ENCODE data around the gene CD86. TPM values are rescaled to one million over a fixed set of nuclear protein-coding genes. Genes with fewer than 3 reads are reported as not detected.

Gene CD86
- total RNA-seq, 2 donors from 2014 or later = 1.8 to 4.4 TPM

DNA sequence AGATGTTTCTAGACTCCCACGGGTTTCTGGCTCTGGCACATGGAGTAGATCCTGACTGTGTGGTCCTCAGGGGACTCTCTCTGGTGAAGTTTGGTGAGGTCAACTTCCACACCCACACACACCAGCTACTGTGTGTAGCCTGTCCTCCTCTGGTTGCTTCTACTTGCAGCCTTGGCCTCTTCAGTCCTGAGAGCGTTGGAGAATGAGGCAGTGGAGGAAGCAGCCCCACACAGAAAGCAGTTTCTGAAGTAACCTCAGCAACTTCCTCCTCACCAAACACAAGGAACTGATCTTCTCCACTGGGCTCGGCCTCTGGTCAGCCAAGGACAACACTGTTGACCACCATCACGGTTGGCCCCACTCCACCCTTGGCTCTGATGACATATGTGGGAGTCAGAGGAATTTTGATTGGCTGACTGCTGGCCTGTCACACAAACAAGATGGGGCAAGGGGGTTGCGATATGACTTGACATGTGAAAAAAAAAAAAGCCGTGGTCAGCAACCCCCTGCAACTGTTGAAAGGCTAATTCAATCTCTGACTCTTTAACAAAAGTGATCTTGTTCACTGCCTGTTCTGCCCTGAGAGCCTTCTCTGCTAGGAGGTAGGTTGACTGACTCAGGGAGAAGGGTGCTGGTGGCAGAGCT, 19.6 kb downstream of the CD86 start:
- Mint-ChIP-seq H3K27me3 (peaks cover 15% of the 10 kb centered on the region), H3K4me3 (peak overlapping the region; percentile 7), H3K9me3 (no peaks in the 10 kb centered on the region), H3K36me3 (ENCODE audit: low read depth) (no peaks in the 10 kb centered on the region), H3K27ac (peak overlapping the region; percentile 61), H3K4me1 (peaks cover 10% of the 10 kb centered on the region)
- ATAC-seq (replicated peaks) = peak; percentile 68

DNA sequence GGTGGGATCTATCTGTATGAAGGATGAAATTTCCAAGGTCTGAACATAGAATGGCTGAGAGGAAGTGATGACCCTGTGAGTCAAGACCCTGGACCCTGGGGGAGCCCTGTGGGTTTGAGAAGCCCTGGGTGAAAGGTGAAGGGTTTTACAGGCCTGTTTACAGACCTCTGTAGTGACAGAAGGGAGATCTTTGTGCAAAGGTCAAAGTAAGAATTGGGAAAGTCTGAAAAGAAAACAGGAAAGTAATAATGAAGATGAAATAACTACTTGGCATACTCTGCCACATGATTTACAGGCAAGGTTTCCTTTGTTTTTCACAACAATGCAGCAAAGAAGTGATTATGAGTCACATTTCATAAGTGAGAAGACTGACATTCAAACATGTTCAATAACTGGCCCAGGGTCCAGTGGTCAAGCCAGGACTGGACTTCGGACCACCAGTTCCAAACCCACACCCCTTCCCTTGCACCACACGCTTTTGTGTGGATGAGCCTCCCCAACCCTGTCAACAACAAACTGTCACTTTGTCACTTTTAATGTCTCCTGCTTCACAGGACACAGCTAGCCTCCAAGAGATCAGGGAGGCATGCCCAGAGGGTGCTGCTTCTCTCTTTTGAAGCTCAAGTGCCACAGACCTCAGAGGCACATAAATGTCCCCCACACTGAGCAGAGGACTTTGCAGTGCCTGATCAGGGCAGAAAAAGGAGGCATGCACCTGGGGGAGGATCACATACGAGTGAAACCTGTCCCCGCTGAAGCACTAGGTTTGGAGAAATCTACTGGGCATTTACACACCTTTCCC, 21.5 kb downstream of the CD86 start:
- peaks cover 10% of the 10 kb centered on the region for H3K4me1 Mint-ChIP-seq
- peak overlapping the region; percentile 8 for H3K27ac Mint-ChIP-seq

DNA sequence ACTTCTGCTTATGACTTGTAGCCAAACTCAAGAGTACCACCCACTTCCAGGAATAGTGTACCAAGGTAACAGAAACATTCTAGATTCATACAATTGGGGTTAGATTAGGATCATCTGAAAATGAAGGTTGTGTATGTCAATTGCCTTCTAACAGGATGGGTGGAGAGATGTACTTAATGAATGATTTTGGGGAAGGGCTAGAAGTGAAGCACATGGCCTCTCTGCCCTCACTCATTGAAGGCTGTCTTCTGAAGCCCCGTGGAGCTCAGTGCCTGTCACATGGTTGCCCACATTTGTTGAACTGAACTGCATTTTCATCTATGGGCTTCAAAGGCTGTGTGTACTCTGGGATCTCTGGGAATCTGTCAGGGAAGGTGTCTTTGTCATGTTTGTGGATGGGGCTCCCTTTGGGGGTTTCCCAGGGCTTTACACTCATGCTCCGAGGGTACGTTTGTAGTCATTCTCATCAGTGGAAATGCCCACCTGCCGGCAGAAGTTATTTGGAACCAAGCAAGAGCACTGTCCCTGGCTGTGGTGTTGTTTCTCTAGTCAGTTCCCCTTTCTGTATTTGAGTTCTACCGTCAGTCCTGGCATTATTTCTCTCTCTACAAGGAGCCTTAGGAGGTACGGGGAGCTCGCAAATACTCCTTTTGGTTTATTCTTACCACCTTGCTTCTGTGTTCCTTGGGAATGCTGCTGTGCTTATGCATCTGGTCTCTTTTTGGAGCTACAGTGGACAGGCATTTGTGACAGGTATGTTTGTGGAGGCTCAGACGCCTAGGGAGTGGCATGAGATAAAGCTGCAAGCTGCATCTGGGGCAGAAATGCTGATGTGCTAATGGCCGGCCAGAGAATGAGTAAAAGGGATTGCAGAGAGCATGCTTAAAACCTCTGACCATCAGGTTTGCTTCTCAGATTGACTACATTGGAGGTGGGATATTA, 22.4 kb downstream of the CD86 start:
- Mint-ChIP-seq H3K9me3 (no peaks in the 10 kb centered on the region), H3K27me3 (peaks cover 19% of the 10 kb centered on the region), H3K4me1 (peaks cover 10% of the 10 kb centered on the region), H3K36me3 (ENCODE audit: low read depth) (no peaks in the 10 kb centered on the region), H3K27ac (no peak overlapping the region), H3K4me3 (peak overlapping the region; percentile 11)
- peak; percentile 45 for ATAC-seq (replicated peaks)

More for the DNA sequence above, 21.5 kb downstream of the CD86 start:
- H3K4me3 Mint-ChIP-seq = no peak overlapping the region
- peaks cover 19% of the 10 kb centered on the region for H3K27me3 Mint-ChIP-seq
- peak; percentile 14 for ATAC-seq (replicated peaks)
- H3K9me3 Mint-ChIP-seq = no peaks in the 10 kb centered on the region
- no peaks in the 10 kb centered on the region for H3K36me3 Mint-ChIP-seq (ENCODE audit: low read depth)

DNA sequence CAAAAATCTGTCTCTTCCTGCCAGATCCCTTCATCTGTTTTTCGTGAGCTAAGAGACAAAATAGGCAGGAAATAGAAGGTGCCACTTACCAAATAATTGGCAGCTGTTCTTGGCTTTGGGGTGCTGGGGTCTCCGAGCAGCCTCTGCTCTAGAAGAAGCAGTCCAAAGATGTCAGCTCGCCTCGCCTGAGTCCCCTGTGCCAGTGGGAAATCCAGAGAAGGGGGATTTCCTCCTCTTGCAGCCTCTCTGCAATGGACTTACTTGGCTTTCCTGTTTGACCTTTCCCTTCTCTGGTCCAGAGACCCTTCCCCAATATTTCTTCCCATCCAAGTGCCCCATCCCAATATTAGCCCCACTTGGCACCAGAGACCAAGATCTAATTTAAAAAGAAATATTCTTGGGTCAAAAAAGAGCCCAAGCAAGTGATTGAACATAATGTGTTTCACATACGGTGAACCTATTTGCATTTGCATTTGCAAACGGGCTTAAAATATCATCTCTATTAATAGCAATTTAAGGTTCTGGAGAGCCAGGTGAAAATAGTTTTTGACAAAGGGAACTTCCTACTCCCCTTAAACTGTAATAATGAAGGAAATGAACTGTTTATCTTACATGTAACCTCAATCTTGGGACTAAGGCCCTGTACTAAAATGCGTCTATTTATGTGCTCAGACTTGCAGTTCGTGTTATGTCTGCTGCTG, 23.2 kb downstream of the CD86 start:
- Mint-ChIP-seq H3K4me1 (peaks cover 10% of the 10 kb centered on the region), H3K4me3 (no peak overlapping the region), H3K27me3 (peaks cover 19% of the 10 kb centered on the region), H3K9me3 (no peaks in the 10 kb centered on the region), H3K36me3 (ENCODE audit: low read depth) (no peaks in the 10 kb centered on the region), H3K27ac (no peak overlapping the region)
- ATAC-seq (replicated peaks) = no peak

DNA sequence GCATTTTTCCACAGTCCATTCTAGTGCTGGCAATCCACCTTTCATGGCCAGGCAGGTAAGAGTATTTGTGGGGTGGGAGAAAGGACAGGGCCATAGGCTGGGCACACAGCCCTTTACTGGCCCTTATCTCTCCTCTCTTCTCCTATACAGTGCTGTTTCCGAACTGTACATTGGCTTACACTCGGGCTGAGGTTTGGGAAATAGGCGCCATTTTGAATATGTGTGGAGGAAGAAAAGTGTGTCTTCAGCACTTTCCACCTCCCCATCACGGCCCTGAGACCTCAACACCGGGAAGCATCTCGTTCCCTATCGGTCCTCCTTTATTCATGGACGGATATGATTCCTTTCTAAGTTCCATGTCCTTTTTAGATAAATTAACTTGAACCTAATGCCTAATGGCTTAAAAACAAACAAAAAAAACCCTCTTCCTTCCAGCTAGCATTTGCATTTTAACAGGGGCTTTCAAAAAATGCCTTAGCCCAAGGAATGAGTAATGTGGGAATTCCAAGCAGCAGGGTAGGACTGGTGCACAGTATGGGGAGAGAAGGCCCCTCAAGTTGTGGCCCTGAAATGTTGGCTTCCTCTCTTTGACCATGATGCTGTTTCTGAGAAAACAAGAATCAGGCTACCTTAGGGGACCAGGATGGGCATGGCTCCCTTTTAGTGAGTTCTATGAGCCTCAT, 24.5 kb downstream of the CD86 start:
- Mint-ChIP-seq H3K9me3 (no peaks in the 10 kb centered on the region), H3K36me3 (ENCODE audit: low read depth) (no peaks in the 10 kb centered on the region), H3K27me3 (peaks cover 19% of the 10 kb centered on the region), H3K4me1 (peaks cover 10% of the 10 kb centered on the region), H3K27ac (no peak overlapping the region), H3K4me3 (no peak overlapping the region)
- ATAC-seq (replicated peaks) = no peak

DNA sequence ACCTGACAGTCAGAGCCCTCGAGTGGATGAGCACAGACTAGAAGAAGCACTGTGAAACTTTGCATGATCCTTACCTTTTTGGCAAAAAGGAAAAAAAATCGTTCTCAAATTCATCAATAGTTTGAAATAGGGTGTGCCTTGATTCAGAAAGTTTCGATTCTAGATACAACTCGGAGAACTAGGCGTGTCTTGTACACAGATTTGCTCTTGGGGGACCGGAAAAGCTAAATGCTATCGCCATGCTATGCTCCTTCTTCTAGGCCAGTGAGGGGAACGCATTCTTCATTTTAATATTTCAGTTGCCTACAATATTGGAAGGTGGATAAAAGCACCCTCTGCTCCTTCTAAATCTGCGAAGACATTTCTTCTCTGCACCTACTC, 25.0 kb downstream of the CD86 start:
- Mint-ChIP-seq H3K4me3 (no peak overlapping the region), H3K27me3 (peaks cover 18% of the 10 kb centered on the region), H3K9me3 (no peaks in the 10 kb centered on the region), H3K4me1 (peaks cover 10% of the 10 kb centered on the region), H3K36me3 (ENCODE audit: low read depth) (no peaks in the 10 kb centered on the region), H3K27ac (no peak overlapping the region)
- no peak for ATAC-seq (replicated peaks)

DNA sequence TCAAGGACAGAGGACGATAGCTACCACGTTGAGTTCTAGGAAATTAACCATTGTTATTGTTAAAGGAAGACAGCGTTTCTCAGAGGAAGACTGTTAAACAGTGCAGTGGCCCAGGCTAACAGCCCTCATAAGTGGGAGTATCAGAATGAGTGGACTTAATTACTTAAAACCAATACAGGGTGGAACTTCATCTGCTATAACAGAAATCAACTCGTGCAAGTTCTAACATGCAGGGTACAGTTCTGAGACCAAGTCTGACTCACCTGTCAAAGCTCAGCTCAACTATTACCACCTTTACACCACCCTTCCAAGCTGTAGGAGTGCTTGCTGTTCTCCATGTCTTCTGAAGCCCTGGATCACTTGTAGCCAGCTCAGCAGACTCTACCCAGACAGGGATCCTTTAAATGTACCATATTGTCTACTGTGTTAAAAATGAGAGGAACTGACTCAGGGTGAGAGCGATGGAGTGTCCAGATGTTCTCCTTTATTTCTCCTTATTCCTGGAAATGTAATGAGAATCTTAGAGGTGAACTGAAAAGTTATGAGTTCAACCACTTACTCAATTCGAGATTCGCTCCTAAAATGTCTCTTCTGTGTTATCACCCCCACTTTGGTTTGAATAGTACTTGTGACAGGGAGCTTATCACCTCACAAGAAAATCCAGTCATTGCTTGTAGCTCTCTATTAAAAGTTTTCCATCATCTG, 26.5 kb downstream of the CD86 start:
- Mint-ChIP-seq H3K9me3 (no peaks in the 10 kb centered on the region), H3K27ac (no peak overlapping the region), H3K4me1 (peaks cover 6% of the 10 kb centered on the region), H3K36me3 (ENCODE audit: low read depth) (no peaks in the 10 kb centered on the region), H3K4me3 (no peak overlapping the region), H3K27me3 (peaks cover 12% of the 10 kb centered on the region)
- peak; percentile 74 for ATAC-seq (replicated peaks)

DNA sequence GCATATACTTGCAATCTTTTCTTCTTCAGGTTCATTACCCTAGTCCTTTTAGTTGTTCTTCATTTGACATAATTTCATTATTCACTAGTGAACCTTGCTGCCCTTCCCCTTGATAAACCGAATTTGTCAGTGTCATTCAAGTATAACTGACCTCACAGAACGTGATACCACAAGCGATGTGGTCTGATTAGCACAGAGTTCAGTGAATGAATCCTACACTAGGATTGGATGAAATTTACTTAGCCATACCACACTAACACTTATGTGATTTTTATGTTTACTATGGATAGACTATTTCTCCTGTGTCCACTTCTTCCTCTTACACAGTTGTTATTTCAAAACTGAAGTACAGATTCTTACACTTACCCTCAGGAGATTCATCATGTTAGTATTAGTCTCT, 27.2 kb downstream of the CD86 start:
- H3K27me3 Mint-ChIP-seq = peaks cover 9% of the 10 kb centered on the region
- H3K4me3 Mint-ChIP-seq = no peak overlapping the region
- ATAC-seq (replicated peaks) = no peak
- H3K36me3 Mint-ChIP-seq (ENCODE audit: low read depth) = no peaks in the 10 kb centered on the region
- H3K4me1 Mint-ChIP-seq = peaks cover 2% of the 10 kb centered on the region
- no peaks in the 10 kb centered on the region for H3K9me3 Mint-ChIP-seq
- H3K27ac Mint-ChIP-seq = no peak overlapping the region

DNA sequence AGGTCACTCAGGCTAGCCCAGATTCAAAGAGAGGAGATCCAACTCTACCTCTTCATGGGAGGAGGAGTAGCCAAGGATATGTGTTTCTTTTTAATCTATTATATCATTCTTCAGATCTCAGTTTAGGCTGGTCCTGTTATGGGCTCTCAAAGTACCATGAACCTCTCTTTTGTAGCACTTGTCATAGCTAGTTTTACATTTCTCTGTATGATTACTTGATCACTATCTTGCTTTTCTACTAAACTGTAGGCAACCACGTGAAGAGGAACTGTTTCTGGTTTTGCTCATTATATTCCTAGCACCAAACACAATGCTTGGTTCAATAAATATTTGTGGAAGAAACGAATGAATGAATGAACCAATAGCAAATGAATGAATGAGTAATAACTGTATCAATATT, 29.6 kb downstream of the CD86 start:
- H3K4me1 Mint-ChIP-seq = no peaks in the 10 kb centered on the region
- ATAC-seq (replicated peaks) = peak; percentile 42
- no peaks in the 10 kb centered on the region for H3K9me3 Mint-ChIP-seq
- no peak overlapping the region for H3K27ac Mint-ChIP-seq
- no peak overlapping the region for H3K4me3 Mint-ChIP-seq
- H3K27me3 Mint-ChIP-seq = peaks cover 4% of the 10 kb centered on the region
- H3K36me3 Mint-ChIP-seq (ENCODE audit: low read depth) = no peaks in the 10 kb centered on the region

DNA sequence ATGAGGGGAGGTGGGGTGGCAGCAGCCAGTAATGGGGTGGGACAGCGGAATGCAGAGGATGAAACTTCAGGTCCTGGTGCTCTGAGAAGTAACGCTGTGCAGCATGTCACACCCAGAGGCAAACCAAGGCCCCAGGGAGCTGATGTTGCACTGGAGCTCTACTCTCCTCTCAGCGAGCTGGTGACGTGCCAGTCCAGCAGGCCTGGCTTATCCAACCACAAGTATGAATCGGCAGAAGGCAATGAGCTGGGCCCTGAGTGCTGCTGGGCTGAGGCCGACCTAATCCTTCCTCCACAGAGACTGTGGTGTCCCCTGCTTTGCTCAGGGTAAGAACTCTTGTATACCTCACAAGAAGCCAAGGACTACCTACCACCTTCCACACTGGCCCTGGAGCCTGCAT, 30.5 kb downstream of the CD86 start:
- ATAC-seq (replicated peaks) = no peak
- Mint-ChIP-seq H3K4me1 (no peaks in the 10 kb centered on the region), H3K27ac (no peak overlapping the region), H3K9me3 (no peaks in the 10 kb centered on the region), H3K36me3 (ENCODE audit: low read depth) (no peaks in the 10 kb centered on the region), H3K4me3 (no peak overlapping the region), H3K27me3 (no peaks in the 10 kb centered on the region)

DNA sequence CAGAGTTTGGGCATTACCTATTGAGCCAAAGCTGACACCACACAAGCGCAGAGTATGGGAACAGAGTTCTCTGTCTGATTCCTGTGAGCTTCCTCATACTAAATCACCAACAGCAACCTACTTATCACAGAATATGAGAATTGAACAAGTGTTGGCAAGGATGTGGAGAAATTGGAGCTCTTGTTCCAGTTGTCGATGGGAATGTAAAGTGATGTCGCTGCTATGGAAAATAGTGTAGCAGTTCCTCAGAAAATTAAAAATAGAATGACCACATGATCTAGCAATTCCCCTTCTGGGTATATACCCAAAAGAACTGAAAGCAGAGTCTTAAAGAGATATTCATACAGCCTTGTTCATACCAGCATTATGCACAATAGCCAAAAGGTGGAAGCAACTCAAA, 33.4 kb downstream of the CD86 start:
- ATAC-seq (replicated peaks) = no peak
- Mint-ChIP-seq H3K4me3 (no peak overlapping the region), H3K27ac (no peak overlapping the region), H3K27me3 (no peaks in the 10 kb centered on the region), H3K4me1 (peaks cover 10% of the 10 kb centered on the region), H3K9me3 (no peaks in the 10 kb centered on the region), H3K36me3 (ENCODE audit: low read depth) (no peaks in the 10 kb centered on the region)

DNA sequence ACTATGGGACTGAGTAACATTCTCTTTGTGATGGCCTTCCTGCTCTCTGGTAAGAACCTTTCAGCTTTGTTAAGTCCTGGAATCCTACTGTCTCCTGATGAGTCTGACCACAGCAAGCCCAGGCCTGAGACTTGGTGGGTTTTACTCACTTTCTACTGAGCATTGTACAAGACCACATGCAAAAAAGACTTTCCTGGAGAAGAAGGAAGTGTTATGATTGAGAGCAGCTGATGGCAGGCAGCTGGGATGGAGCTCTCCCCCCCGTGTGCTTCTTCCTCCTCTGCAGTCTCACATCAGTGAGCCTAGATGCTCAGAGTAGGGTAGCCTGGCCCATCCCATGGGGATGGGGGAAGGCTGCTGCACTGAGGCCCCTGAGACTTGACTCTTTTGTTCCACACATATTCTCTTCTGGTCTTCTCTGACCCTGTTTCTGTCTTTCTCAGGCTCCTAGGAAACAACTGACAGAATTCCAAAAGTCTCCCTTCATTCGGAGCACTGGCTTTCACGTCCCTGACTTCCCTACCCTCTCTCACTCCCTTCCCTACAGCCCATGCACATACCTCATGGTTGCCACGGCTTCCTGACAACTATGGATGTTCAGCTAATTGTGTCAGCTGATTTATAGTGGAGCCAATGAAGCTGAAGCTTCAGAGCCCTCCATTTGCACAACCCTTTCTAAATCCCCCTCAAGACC, 36.6 kb downstream of the CD86 start:
- H3K4me3 Mint-ChIP-seq = peak overlapping the region; percentile 57
- peak; percentile 41 for ATAC-seq (replicated peaks)
- H3K27ac Mint-ChIP-seq = peak overlapping the region; percentile 85
- H3K27me3 Mint-ChIP-seq = no peaks in the 10 kb centered on the region
- no peaks in the 10 kb centered on the region for H3K36me3 Mint-ChIP-seq (ENCODE audit: low read depth)
- peaks cover 10% of the 10 kb centered on the region for H3K4me1 Mint-ChIP-seq
- H3K9me3 Mint-ChIP-seq = no peaks in the 10 kb centered on the region

Data from activated T-helper 17 cell treated with anti-CD3 and anti-CD28 coated beads, Interleukin-2, amount 50 U/mL, for 72 hours (primary cell).